Gastroesophageal sphincter (tissue), 4 donors: ENCODE results near the gene NBEA. TPM values are rescaled to one million over a fixed set of nuclear protein-coding genes. Genes with fewer than 3 reads are reported as not detected.

Source experiments
- ATAC-seq: fragments of 150-250 bp; one replicate; pipeline ENCODE4 v1.9.1; 2016; ENCODE audit warnings: mild to moderate bottlenecking, moderate library complexity
- H3K27ac ChIP-seq, 4 donors: fragments of 200-600 bp; sonication (generic) in 3 of 4; 1 replicate in 3 of 4; 2 replicates in 1 of 4; pipeline ENCODE4 v1.5.1; 2016 to 2019
- H3K27me3 ChIP-seq: fragments of 200-600 bp; sonication (generic); one replicate; pipeline ENCODE4 v1.5.1; 2019
- H3K36me3 ChIP-seq, 2 donors: fragments of 200-600 bp; sonication (generic); one replicate each; pipeline ENCODE4 v1.5.1; 2019; ENCODE audit warnings: control low read depth in 1 of 2
- H3K4me1 ChIP-seq, 3 donors: fragments of 200-600 bp; sonication (generic); 1 replicate in 2 of 3; 2 replicates in 1 of 3; pipeline ENCODE4 v1.5.1; 2016 to 2019; ENCODE audit warnings: control low read depth in 2 of 3
- H3K4me3 ChIP-seq, 2 donors: fragments of 200-600 bp; sonication (generic); one replicate each; pipeline ENCODE4 v1.5.1; 2019; ENCODE audit warnings: mild to moderate bottlenecking in 1 of 2, moderate library complexity in 1 of 2
- H3K9me3 ChIP-seq, 3 donors: fragments of 200-600 bp; sonication (generic); one replicate each; pipeline ENCODE4 v1.5.1; 2017 to 2019; ENCODE audit warnings: control low read depth in 2 of 3
- EP300 ChIP-seq: sonication (generic); formaldehyde crosslinking; IDR thresholded peaks from one replicate; pipeline ENCODE4 v1.6.1; 2017; ENCODE audit warnings: antibody characterized with exemption, mild to moderate bottlenecking
- POLR2A ChIP-seq, 2 donors: fragments of 450-650 bp; IDR thresholded peaks; one replicate each; pipeline ENCODE4 v1.6.1; 2017; ENCODE audit warnings: antibody characterized with exemption in 2 of 2, mild to moderate bottlenecking in 2 of 2, moderate library complexity in 1 of 2
- POLR2AphosphoS5 ChIP-seq: sonication (generic); formaldehyde crosslinking; IDR thresholded peaks from one replicate; pipeline ENCODE4 v1.6.1; 2017; ENCODE audit warnings: antibody characterized with exemption
- WGBS, 2 donors: methylation state at CpG; one replicate each; pipeline ENCODE4 v1.1.5; 2018; ENCODE audit warnings: low coverage in 1 of 2; 5-methylcytosine and 5-hydroxymethylcytosine counted together
- total RNA-seq, 4 donors: library from RNA; depleted of rRNA; stranded (reverse); fragments of >200 nt; gene quantifications; one replicate each; pipeline ENCODE4 v1.1.0, GENCODE V29; 2016
- TF ChIP-seq, protein P1 (sequence below), 4 experiments: fragments of 200-600 bp in 2 of 4; fragments of 450-650 bp in 2 of 4; sonication (generic) in 1 of 4; IDR thresholded peaks; one replicate each; pipeline ENCODE4 v1.5.1; 2017 to 2019; ENCODE audit warnings: antibody characterized with exemption in 4 of 4, mild to moderate bottlenecking in 2 of 4, moderate library complexity in 2 of 4

Gene NBEA
- total RNA-seq, 4 donors from 2014 or later: 24.8 to 52.1 (median 35.4) TPM

DNA sequence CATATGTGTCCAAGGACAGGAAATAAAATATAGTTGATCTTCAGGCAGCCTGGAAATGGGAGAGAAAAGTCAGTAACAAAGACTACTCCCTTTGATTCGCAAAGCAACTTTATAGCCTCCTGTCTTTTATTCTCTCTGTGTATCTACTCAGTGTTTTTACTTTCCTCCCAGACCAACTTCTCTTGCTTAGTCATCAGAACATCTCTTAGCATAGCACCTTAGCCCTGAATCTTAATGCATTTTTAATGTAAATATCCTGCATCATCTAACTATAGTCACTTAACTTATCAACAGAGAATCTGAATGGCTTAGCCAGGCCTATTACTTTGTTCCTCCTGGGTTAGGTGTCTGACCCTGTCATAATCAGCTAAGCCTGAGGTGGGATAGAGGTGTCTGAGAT lies 296.2 kb downstream of the NBEA start:
- no peak for ATAC-seq
- H3K27me3 ChIP-seq: no peaks in the 10 kb centered on the region
- H3K4me1 ChIP-seq: no peaks in the 10 kb centered on the region
- TF ChIP-seq POLR2A (IDR thresholded peaks at IDR 0.05) (no peak), POLR2AphosphoS5 (no peak), EP300 (no peak)
- TF ChIP-seq, protein P1, sequence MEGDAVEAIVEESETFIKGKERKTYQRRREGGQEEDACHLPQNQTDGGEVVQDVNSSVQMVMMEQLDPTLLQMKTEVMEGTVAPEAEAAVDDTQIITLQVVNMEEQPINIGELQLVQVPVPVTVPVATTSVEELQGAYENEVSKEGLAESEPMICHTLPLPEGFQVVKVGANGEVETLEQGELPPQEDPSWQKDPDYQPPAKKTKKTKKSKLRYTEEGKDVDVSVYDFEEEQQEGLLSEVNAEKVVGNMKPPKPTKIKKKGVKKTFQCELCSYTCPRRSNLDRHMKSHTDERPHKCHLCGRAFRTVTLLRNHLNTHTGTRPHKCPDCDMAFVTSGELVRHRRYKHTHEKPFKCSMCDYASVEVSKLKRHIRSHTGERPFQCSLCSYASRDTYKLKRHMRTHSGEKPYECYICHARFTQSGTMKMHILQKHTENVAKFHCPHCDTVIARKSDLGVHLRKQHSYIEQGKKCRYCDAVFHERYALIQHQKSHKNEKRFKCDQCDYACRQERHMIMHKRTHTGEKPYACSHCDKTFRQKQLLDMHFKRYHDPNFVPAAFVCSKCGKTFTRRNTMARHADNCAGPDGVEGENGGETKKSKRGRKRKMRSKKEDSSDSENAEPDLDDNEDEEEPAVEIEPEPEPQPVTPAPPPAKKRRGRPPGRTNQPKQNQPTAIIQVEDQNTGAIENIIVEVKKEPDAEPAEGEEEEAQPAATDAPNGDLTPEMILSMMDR (IDR thresholded peaks at IDR 0.05): no peak
- H3K4me3 ChIP-seq: no peak overlapping the region
- no peaks in the 10 kb centered on the region for H3K36me3 ChIP-seq
- H3K9me3 ChIP-seq: no peaks in the 10 kb centered on the region
- no peak overlapping the region for H3K27ac ChIP-seq
- WGBS, 2 donors: 100% methylated on average over 1 of the region's 1 CpG

DNA sequence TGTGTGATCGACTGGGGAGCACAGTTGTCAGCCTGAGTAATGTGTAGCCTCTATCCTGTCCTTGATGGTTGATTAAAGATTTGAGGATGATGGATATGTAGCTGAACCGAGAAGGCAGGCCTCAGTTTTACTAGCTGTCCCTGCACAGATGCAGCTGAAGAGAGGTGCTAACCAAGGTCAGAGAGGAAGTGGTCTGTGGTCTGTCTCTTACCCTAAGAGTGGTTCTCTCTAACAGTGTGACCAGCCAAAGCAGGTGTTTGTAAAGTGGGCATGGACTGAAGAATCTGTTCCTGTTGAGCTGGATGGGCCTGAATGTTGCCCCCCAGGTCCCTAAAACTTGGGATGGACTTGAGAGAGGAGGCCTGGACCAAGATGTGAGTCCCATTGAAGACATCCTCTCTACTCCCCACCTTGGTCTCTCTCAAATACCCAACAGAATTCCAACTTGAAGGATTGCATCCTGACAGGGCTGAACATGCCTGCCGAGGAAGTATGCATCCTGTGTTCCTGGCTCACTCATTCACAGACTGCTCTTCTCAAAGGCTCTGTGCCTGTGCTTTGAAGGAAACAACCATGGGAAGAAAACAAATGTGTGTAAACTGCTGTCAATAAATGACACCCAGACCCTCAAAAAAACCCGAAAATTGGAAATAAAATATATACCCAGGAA lies 310.6 kb downstream of the NBEA start:
- no peak for ATAC-seq
- H3K4me1 ChIP-seq: no peaks in the 10 kb centered on the region
- TF ChIP-seq, protein P1 (IDR thresholded peaks at IDR 0.05): no peak
- TF ChIP-seq POLR2AphosphoS5 (no peak), EP300 (no peak), POLR2A (IDR thresholded peaks at IDR 0.05) (no peak)
- no peak overlapping the region for H3K4me3 ChIP-seq
- 80 to 85% methylated on average over 2 to 4 of the region's 4 CpGs for WGBS, 2 donors
- no peaks in the 10 kb centered on the region for H3K27me3 ChIP-seq
- H3K9me3 ChIP-seq: no peaks in the 10 kb centered on the region
- H3K27ac ChIP-seq: no peak overlapping the region
- peaks cover 0 to 49% of the 10 kb centered on the region in 2 donors for H3K36me3 ChIP-seq

DNA sequence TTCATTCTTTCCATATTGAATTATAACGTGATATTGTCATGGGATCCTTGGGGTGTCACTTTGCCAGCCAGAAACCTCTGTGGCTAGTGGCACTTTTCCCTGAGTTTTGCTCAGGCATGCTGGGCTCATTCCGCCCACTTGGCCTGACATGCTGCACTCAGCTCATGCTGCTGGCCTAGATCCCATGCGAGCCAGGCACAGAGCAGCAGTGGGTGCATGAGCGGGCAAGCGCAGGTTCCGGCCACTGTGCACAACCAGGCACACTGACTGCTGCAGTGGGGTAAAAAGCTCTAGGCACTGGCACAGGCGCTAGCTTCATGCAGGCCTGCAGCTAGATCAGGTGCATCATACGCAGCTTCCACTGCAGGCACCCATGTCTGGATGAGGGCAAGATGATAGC lies 313.2 kb downstream of the NBEA start:
- WGBS, 2 donors: 67 to 96% methylated on average over 1 to 4 of the region's 8 CpGs
- no peak for TF ChIP-seq POLR2A (IDR thresholded peaks at IDR 0.05)
- no peak for TF ChIP-seq EP300
- Histone ChIP-seq H3K4me1 (no peaks in the 10 kb centered on the region), H3K36me3 (peaks cover 0 to 45% of the 10 kb centered on the region in 2 donors), H3K4me3 (no peak overlapping the region), H3K9me3 (no peaks in the 10 kb centered on the region), H3K27me3 (no peaks in the 10 kb centered on the region), H3K27ac (no peak overlapping the region)
- no peak for ATAC-seq

DNA sequence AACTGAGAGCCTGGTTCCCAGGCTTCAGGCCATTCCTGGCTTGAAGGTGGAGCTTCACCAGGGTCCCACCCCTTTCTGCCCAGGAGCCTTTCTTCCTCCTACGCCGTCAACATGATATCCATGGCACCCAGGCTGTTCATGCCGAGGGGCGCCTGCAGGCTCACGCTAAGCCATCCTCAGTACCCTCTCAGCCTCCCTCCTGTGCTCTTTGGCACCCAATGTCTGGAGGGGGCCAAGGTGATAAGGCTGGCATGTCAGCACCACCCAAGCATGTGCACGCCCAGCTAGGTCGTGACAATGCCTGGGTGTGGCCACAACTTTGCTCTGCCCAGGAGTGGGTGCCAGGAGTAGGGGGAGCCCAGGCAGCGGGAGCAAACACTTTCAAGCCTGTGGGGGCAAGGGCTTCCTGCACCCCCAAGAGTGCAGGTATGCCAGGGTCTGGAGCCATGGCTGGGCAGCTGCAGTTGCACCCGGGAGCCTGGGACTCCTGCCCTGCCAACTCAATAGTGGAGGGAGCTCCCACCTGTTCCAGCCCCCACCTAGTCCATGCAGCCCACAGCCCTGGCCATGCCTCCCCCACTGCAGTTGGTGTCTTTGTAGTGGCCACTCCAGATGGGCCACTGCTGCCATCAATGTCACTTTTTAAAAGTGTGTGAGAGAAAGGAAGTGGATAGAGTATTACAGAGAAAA lies 314.5 kb downstream of the NBEA start:
- 93% methylated on average over 3 of the region's 9 CpGs; no CpG with 5 or more reads in 1 of the 2 donors for WGBS, 2 donors
- no peaks in the 10 kb centered on the region for H3K4me1 ChIP-seq
- no peak overlapping the region for H3K27ac ChIP-seq
- TF ChIP-seq POLR2A (IDR thresholded peaks at IDR 0.05) (no peak), EP300 (no peak), POLR2AphosphoS5 (no peak)
- TF ChIP-seq, protein P1 (IDR thresholded peaks at IDR 0.05): no peak
- ATAC-seq: peak; percentile 19
- no peaks in the 10 kb centered on the region for H3K9me3 ChIP-seq
- no peak overlapping the region for H3K4me3 ChIP-seq
- peaks cover 0 to 35% of the 10 kb centered on the region in 2 donors for H3K36me3 ChIP-seq
- H3K27me3 ChIP-seq: no peaks in the 10 kb centered on the region

DNA sequence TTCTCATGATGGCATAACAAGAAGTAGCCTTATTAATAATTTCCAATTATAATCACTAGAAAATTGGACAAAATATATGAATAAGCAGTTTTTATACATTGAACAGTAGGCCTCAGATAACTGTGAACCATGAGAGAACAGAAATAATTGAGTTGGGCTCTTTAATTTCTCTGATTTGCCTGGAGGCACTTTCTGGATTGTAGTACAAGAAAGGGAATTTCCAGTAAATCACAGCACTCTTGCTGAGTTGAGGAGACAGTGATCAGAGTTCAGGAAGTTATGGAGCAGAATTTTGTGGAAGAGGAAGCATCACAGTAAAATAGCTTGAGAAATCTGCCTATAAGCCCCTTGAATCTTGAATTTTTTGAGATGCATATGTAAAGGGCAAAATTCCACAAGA lies 318.2 kb downstream of the NBEA start:
- H3K4me1 ChIP-seq: no peaks in the 10 kb centered on the region
- no peak for ATAC-seq
- H3K27ac ChIP-seq: no peak overlapping the region
- no peak overlapping the region for H3K4me3 ChIP-seq
- TF ChIP-seq POLR2A (IDR thresholded peaks at IDR 0.05) (no peak), EP300 (no peak), POLR2AphosphoS5 (no peak)
- TF ChIP-seq, protein P1 (IDR thresholded peaks at IDR 0.05): no peak
- peaks cover 0 to 17% of the 10 kb centered on the region in 2 donors for H3K36me3 ChIP-seq
- H3K27me3 ChIP-seq: no peaks in the 10 kb centered on the region
- no peaks in the 10 kb centered on the region for H3K9me3 ChIP-seq
